ENCODE results near the gene SLC35D2.

GRCh38 chr9:96386157-96386556 is 2.6 kb upstream of the SLC35D2 start:
- TF ChIP-seq CTCF (IDR thresholded peaks at IDR 0.05): no peak
- TF ChIP-seq POLR2A (IDR thresholded peaks at IDR 0.05): no peak
